Esophagus (tissue), 2 donors: ENCODE data around the gene LCLAT1. TPM values are rescaled to one million over a fixed set of nuclear protein-coding genes. Genes with fewer than 3 reads are reported as not detected.

Experiments used
- polyA plus RNA-seq, 2 donors: library from polyadenylated mRNA; stranded (reverse); fragments of 200-250 nt; gene quantifications; one replicate each; pipeline ENCODE4 v1.2.3, GENCODE V29; 2013
- donor health status: healthy with polysubstance abuse.
- donor health status: Bipolar disorder and iron deficiency.

LCLAT1 gene
- polyA plus RNA-seq, 2 donors, result 1.6 to 2.0 TPM

Other genes with a start within 250 kb of the LCLAT1 start
- 1 to 10 TPM; 3.1 to 4.5 TPM for gene LBH, start 215.7 kb upstream of the LCLAT1 start, polyA plus RNA-seq